Astrocyte of the cerebellum (primary cell): ENCODE data around the gene RNF7.
A peak's percentile ranks its signal among the peaks of the same experiment; 100 is the strongest.

Source experiments
- DNase-seq: peaks from one replicate; pipeline ENCODE4 v3.0.0-alpha.2; 2011; ENCODE audit warnings: low read depth
- H3K4me3 ChIP-seq: 2 replicates; pipeline ENCODE4 v1.5.1; 2011; ENCODE audit warnings: mild to moderate bottlenecking, low read depth, low read length, moderate library complexity
- CTCF ChIP-seq: IDR thresholded peaks from 2 replicates; pipeline ENCODE4 v1.5.1; 2012; ENCODE audit warnings: low read length, low read depth, moderate library complexity, mild to moderate bottlenecking; ENCODE audit errors: missing control alignments
- in situ Hi-C: cut with HindIII; loops from 2 replicates; pipeline ENCODE4 v1.10.0; 2017; ENCODE audit warnings: low sequenced_read_pairs

RNF7 gene

DNA sequence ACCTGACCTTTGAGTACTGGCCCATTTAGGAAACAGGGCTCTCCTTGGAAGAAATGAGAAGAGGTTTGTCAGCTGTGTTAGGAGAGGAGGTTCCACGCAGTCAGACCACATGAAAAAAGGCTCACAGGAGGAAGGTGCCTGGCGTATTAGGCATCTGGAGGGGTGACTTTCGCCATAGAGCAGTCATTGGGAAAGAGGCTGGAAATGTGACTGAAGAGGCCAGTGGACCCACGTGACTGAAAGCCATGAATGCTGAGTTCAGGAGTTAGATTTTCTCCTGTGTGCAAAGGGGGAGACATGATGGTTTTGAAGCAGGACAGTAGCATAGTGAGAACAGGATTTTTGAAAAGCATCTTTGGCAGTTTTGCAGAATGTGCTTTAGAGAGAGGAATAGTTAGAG is 29.7 kb upstream of the RNF7 start:
- no peak for TF ChIP-seq CTCF
- no peak for DNase-seq
- H3K4me3 ChIP-seq = no peak overlapping the region
- in situ Hi-C loops = no loop called here

GRCh38 chr3:141709126-141709770 is 28.9 kb upstream of the RNF7 start:
- no peak for DNase-seq
- in situ Hi-C loops = no loop called here
- no peak overlapping the region for H3K4me3 ChIP-seq
- no peak for TF ChIP-seq CTCF

- in situ Hi-C loops = loop anchor here (5.0 kb wide), 1 partner anchor 78 kb away; no protein-coding TSS in a partner anchor
- no peak for TF ChIP-seq CTCF
- no peak for DNase-seq
- no peak overlapping the region for H3K4me3 ChIP-seq
Observed at GRCh38 chr3:141710121-141710520, 28.0 kb upstream of the RNF7 start.

DNA sequence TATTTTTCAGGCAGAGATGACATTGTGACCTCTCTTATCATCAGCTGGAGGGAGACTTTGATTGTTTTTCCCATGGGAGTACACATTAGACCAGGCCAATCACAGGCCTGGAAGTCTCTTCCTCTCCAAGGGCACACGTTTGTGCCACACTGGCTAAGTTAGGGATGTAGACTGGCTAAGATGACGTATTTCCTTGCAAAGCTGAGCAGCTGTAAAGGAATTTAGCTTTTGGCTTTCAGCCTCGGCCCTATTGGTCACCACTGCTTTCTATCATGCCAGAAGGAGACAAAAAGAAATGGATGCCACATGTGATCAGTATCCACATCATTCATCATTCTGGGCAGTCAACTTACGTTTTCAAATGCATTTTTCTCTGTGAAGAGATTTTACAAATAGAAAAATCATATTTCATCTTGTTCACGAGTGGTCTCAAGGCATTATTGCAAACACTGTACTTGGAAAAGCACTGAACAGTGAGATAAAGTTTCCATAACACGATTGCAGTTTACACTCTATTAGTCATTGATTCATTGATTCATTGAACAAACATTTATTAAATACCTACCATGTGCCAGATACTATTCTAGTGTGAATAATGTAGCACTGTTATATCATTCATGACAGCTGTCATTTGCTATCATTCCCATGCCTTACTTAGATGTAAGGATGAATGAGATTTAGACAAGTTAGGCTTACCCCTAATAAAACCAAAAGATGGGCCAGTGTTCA is 27.0 kb upstream of the RNF7 start:
- no peak overlapping the region for H3K4me3 ChIP-seq
- DNase-seq = peak; percentile 46
- no peak for TF ChIP-seq CTCF
- in situ Hi-C loops = loop anchor here (5.0 kb wide), 1 partner anchor 79 kb away; no protein-coding TSS in a partner anchor

DNA sequence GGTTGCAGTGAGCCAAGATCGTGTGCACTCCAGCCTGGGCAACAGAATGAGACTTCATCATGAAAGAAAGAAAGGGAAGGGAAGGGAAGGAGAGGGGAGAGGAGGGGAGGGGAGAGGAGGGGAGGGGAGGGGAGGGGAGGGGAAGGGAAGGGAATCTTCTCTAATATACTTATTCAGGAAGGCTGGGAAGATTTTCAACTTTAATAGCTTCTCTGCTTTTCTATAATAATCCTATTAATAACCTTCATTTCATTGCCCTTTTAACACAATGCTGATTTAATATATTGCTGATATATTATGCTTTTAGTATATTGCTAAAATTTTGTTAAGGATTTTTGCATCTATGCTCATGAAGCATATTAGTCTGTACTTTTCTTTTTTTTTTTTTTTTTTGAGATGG is 23.4 kb upstream of the RNF7 start:
- in situ Hi-C loops = loop anchor here (5.0 kb wide), 1 partner anchor 82 kb away; no protein-coding TSS in a partner anchor
- DNase-seq = no peak
- no peak for TF ChIP-seq CTCF
- H3K4me3 ChIP-seq = no peak overlapping the region

DNA sequence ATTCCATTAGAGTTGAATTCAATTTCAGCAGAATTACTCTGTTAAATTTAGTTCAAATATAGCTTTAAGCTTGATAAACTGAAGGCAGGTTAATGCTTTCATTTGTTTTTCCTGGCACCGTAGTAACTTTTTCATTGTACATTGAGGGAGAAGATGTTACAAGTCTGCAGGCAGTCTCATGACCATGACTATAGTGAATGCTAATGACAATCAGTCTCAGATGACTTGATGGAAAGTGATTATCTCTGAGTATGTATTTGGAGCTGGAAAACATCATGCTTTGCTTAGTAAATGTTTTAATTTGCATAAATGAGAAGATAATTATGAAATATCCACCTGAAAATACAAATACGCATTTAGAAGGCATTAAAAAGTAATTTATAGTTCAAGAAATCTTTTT is 16.0 kb upstream of the RNF7 start:
- in situ Hi-C loops = no loop called here
- no peak for TF ChIP-seq CTCF

More for the DNA sequence above, 16.0 kb upstream of the RNF7 start:
- DNase-seq = no peak
- no peak overlapping the region for H3K4me3 ChIP-seq
